ENCODE data around the gene SSTR3.

The SSTR3 gene

DNA sequence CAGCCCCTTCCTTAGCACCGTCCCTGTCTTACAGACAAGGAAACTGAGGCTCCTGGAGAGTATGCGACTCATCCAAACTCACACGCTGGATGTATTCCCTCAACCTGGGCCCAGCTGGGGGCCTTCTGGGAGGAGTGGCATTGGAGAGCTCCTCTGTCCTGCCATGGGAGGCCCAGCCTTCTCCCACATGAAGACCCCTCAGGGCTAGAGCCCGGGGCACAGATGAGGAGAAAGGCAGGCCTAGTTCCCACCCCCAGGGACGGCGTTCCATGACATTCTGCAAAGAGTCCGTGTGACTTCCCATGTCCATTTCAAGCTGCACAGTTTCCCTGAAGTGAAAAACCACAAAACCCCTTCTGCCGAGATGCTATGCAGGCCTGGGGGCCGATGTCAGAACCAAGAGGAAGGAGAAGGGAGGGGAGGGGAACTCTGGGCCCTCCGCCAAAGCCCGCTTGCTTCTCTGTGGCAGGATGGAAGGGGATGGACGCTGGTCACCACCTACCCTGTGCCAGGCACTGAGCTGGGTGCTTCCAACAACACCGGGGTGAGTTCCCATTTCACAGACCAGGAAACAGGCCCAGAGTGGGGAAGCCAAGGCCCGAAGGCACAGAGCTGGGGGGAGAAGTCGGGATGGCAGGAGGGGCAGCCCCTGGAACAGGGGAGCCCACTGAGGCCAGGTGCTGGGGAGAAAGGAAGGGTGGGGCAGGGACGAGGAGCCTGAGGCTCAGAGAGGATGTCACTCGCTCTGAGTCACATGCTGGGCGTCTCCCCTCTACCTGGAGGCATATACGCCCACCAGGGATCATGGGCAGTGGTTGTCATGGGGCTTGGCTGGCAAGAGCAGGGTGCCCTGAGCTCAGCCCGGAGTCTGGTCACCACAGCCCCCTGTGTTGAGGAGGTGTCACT is 16.1 kb upstream of the SSTR3 start:
- DNase-seq: peak; percentile 82

DNA sequence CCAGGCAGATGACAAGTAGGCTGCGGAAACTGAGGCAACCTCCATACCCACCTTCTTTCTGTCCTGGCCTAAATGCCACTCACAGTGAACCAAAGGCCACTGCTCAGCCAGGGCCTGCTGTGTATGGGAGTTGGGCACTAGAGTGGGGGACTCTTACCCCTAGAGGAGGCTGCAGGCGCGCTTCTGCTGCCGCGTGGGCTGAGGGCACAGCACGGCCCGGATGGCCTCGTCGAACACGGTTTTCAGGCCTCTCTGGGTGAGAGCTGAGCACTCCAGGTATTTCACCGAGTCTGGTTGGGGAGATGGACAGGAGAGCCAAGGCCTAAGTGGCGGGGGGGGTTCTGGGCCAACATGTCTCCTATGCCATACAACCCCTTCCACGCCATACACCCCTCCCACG is 14.2 kb upstream of the SSTR3 start:
- no peak for DNase-seq

DNA sequence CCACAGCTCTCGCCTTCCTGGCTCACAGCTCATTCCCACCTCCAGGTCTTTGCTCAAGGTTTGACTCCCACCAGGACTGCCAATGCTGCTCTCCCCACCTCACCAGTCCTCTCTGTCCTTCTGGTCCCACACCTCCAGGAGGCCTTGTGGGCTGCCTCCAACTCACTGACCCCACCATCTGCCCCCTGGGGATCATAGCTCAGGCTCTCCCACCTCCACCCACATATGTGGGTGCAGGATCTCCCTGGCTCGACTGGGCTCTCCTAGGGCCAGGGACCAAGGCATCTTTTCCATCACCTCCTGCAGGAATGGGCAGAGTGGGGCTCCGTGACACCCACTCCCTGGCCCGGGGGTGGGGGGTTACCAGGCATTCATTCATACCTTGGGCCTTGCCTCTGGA is 13.8 kb upstream of the SSTR3 start:
- DNase-seq: no peak

DNA sequence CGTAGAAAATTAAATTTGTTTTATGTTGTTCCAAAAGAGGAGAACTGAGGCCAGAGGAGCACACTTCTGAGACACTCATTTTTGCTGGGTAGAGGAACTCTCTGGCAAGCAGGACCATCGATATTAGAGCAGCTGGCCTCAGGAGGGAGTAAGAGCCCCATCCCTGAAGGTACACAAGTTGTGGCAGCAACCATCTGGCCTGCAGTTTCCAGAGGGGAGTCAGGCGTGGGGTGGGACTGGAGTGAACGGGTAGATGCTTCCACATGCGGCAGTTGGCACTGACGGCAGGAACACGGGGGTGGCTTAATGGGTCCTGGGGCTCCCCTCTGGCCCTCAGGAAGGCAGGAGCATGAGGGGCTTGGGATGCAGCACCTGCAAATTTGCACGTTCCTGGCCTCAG is 13.2 kb upstream of the SSTR3 start:
- peak; percentile 13 for DNase-seq

- DNase-seq: no peak
Observed at GRCh38 chr22:37224757-37225420, 12.6 kb upstream of the SSTR3 start.

DNA sequence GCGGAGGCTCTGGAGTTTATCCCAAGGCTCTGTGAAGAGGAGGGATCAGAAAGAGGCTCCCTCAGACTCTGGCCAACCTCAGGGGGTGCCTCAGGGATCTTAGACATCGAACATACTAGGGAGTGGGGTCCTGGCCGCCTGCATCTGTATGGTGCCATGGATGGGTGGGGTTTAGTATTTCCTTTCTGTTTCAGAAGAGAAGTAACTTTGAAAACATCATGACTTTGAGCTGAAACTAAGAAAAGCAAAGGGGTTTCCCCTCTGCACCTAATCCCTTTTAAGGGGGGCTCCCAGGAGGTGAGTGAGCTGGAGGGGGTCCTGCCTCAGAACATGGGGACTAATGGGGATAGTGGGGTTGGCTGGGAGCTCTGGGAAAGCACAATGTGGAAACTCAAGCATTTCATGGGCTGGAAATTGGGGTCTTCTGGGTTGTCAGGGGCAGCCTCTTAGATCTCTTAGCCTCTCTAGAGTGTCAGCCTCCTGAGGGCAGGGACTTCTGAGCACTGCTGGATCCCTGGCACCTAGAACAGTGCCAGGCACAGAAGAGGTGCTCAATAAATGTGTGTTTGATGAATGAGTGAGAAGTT is 11.8 kb upstream of the SSTR3 start:
- DNase-seq: no peak

DNA sequence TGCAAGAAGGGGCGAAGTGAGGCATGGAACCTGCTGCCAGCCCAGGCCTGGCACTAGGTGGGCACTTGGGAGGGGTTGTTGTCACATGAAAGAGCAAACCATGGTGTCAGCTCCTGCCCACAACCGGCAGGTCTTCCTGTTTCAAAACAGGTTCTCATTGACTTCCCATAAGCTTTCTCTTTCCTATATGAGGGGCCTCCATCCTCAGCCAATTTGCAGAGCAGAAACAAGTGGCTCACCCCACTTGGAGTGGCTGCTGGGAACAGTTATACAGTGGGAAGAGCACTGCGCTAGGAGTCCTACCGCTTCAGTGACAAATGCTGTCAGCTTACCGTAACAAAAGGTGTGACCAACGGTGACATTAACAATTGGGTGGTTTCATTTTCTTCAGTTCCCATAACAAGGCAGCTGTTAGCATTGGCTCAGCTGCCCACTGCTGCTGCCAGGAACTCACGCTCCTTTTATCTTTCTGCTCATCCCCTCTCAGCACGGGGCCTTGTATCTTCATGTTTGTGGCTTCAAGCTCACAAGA is 10.2 kb upstream of the SSTR3 start:
- no peak for DNase-seq

DNA sequence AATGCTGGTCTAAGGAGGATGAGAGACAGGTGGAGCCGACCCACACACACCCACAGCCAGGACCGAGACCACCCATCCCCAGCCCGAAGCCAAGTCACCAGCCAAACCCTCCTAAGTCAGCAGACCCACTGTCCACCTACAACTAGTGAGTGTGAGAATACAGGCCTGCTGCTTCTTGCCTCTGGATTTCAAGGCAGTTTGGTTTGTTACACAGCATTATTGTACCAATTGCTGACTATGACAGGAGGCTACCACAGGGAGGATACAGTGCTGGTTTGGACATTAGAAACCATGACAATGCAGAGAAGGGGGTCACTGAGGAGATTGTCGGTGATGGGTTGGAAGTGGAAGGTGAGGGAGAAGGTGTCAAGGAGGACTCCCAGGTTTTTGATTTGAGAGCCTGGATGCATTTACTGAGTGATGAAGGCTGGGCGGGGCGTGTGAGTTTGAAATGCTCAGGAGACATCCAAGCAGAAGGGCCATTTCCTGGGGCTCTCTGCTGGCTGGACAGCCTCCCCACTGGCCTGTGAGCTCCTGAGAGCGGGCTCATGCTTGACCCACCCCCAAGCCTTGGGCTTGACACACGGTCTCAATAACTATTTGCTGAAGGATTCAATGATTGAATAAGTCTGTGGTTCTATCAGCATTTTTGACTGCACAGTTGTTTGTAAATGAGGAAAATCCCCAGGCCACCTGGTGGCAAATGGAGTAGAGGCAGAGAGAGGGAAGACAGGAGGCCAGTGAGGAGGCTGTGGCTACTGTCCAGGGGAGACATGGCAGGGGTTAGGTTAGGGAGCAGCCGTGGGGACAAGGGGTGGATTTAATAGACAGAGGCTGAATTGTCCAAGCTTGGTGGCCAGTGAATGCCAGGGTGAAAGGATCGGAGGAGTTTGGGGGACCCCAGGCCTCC is 9.4 kb upstream of the SSTR3 start:
- no peak for DNase-seq

- peak; percentile 51 for DNase-seq
Observed at GRCh38 chr22:37220543-37220981, 8.3 kb upstream of the SSTR3 start.

GRCh38 chr22:37219533-37219932 is 7.3 kb upstream of the SSTR3 start:
- no peak for DNase-seq

- DNase-seq: no peak
Observed at GRCh38 chr22:37218771-37219411, 6.6 kb upstream of the SSTR3 start.

DNA sequence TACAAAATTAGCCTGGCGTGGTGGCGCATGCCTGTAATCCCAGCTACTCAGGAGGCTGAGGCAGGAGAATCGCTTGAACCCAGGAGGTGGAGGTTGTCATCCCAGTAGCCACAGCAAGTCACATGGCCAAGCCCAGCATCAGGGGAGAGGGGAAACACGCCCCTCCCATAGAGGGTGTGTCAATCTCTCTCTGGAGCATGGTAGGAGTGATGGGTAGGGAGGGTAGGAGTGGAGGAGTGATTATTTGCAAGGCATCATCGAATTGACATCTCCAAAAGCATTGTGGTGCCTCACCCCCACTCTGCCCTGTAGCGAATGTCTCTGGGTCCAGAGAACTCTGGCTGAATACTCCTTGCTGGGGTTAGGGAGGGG is 6.1 kb upstream of the SSTR3 start:
- no peak for DNase-seq

DNA sequence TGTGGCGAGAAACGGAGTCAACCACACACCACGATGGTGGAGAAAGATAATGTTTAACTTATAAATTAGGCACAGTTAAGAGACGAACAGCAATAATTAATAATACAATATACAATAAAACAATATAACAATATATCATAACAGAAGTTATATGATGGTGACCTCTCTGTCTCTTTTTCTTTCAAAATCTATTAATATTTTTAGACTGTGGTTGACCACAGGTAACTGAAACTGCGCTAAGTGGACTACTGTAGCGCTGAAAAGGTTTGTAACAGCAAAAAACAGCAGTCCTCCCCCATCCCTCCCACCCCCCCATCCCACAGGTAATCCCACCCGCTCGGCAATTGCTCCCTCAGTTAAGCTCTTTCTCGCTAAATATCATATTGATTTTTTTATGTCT is 3.6 kb upstream of the SSTR3 start:
- no peak for DNase-seq

DNA sequence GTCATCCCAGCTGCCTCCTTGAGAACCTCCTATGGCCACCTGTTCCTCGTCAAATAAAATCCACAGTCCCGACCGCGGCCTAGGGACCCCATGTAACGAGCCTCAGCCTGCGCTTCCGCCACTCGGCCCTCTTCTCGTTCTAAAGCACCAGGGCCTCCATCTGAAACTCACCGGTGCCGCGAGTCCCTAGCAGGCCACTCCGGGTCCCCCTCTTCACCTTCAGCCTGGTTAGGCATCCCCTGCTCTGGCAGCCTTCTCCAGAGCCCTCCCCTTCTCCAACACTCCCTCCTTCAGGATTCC is 2.4 kb upstream of the SSTR3 start:
- no peak for DNase-seq

GRCh38 chr22:37213941-37214730 is 1.9 kb upstream of the SSTR3 start:
- DNase-seq: no peak

DNA sequence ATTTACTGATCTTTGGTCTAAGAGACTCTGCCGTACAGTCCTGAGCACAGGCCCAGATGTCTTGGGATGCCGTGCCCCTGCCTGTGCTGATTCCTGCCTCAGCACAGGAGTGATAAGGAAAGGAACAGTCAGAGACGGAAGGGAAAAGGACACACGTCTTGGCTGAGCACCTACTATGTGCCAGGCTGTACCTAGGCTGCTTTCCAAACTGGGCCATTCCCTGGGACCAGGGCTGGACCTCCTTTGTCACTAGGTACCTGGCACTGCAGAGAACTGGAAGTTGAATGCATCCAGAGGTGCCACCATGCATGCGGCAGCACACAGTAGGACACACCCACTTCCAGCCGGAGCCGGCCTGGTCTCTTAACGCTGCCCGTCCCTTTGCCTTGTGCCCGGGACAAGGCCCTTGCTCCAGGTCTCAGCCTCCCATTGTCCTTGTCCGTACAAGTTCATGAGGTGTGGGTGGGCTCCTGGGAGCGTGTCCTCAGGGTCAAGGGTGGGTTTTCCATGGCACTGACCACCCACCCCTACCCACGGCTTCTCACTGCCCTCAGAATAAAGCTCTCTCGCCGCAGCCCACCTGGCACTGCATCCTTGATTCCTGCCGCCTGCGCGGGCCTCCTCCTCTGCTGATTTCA is 1.1 kb upstream of the SSTR3 start:
- DNase-seq: no peak

GRCh38 chr22:37211866-37212173 is 457 bp downstream of the SSTR3 start:
- no peak for DNase-seq

DNA sequence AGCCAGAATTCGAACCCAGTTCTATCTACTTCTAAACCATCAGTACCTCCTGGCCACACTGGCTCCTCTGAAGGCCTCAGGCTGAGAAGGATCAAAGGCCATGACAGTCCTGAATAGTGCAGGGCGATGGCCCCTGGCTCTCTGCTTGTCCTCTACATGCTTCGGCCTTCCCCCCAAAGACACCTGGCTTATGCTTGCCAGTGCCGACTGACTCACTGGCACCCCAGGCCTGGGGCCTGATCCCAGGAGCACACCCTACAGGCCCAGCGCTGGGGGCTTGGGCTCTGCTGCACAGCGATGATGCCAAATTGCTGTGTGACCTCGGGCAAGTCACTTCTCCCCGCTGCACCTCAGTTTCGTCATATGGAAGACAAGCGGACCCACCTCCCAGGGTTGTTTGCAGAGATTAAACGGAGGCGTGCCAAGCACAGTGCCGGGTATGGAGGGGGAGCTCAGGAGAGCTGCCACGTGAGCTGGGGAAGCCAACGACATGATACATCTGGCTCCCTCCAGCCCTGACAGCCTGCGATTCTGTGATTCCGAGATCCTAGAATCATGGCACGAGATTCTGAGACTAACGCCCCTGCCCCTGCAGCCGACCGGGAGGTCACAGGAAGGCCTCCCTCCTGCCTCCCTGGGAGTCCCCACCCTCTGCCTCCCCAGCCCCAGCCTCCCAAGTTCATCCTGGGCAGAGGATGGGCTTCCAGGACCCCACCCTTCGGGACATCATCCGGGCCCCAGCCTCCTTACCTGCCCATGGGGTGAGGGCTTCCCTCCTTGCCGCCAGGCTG is 1.0 kb downstream of the SSTR3 start:
- no peak for DNase-seq

DNA sequence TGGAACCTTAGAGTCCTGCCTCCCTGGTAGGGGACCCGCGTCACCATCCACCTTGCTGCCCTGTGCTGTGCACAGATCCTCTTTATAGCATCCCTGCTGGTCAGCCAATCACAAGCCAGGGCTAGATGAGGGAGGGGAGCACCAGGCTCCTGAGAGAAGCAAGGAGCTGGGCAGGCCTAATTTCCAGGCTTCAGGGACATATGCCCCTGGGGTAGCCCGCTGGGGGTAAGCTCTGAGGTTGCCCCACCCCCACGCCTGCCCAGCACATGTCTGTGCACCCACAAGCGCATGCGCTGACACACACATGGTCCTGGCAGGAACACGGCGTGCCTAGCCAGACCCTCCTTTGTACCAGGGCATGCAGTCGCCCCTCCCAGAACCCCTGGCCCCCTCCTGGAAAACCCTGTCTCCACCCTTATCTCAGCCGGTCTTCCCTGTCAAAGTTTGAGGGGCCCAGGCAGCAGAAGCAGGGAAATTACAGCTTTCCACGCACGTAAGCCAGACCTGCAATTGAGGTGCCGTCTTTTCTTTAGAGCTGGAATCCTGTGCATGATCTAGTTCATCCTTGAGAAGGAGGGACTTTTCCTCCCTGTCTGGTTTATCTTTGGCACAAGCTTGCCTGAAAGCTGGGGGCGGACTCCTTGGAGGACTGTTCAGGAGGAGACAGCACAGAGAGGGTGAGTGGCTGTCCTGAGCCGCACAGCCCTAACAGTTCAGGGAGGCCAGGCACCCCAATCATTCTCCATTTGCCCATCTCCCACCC is 2.1 kb downstream of the SSTR3 start:
- no peak for DNase-seq
